ENCODE measurements around the gene RNU11.
A peak's percentile ranks its signal among the peaks of the same experiment; 100 is the strongest.
"Not testable (repeated sequence)": the region's sequence is repeated elsewhere in the genome, so short reads cannot be mapped to it uniquely, and the experiment has no call there.

Gene RNU11

GRCh38 chr1:28648474-28649198 lies at the start of gene RNU11:
Gene RNU11, plus strand, starts transcription at chr1:28648600.
- DNase-seq = peak in 54 of 56 donors; percentile 9 to 90 (median 74)

- no peak for DNase-seq
Observed at GRCh38 chr1:28601696-28602095, 46.7 kb upstream of the RNU11 start.

GRCh38 chr1:28602536-28603439 lies 45.6 kb upstream of the RNU11 start:
- peak in 38 of 56 donors; percentile 3 to 86 (median 32) for DNase-seq

- DNase-seq = no peak
Observed at GRCh38 chr1:28604411-28604810, 44.0 kb upstream of the RNU11 start.

GRCh38 chr1:28604962-28605361 lies 43.4 kb upstream of the RNU11 start:
- DNase-seq = no peak

- no peak for DNase-seq
Observed at GRCh38 chr1:28606771-28607170, 41.6 kb upstream of the RNU11 start.

GRCh38 chr1:28613175-28613574 lies 35.2 kb upstream of the RNU11 start:
- no peak for DNase-seq

- DNase-seq = no peak
Observed at GRCh38 chr1:28631713-28632112, 16.7 kb upstream of the RNU11 start.

GRCh38 chr1:28632560-28632959 lies 15.8 kb upstream of the RNU11 start:
- DNase-seq = no peak

- DNase-seq = no peak
Observed at GRCh38 chr1:28640766-28641165, 7.6 kb upstream of the RNU11 start.

GRCh38 chr1:28642056-28642846 lies 6.1 kb upstream of the RNU11 start:
- DNase-seq = peak in 2 of 56 donors; percentile 35 to 72

- DNase-seq = peak; percentile 67 to 97 (median 88)
Observed at GRCh38 chr1:28642847-28643635, 5.4 kb upstream of the RNU11 start, which contains the start of gene TAF12. Gene TAF12, minus strand, starts transcription at chr1:28643067. Its CDS starts 20,986 bp downstream, at chr1:28622081.

GRCh38 chr1:28644494-28644893 lies 3.9 kb upstream of the RNU11 start:
- DNase-seq = no peak

GRCh38 chr1:28645406-28645805 lies 3.0 kb upstream of the RNU11 start:
- not testable (repeated sequence) for DNase-seq

GRCh38 chr1:28646040-28646439 lies 2.4 kb upstream of the RNU11 start:
- DNase-seq = no peak

GRCh38 chr1:28648008-28648473 lies 359 bp upstream of the RNU11 start:
- DNase-seq = peak; percentile 27 to 94 (median 84)

- DNase-seq = not testable (repeated sequence)
Observed at GRCh38 chr1:28653063-28653462, 4.7 kb downstream of the RNU11 start.

GRCh38 chr1:28653870-28654269 lies 5.5 kb downstream of the RNU11 start:
- not testable (repeated sequence) for DNase-seq

- DNase-seq = not testable (repeated sequence)
Observed at GRCh38 chr1:28655448-28656311, 7.3 kb downstream of the RNU11 start.

Measured in amygdala (tissue), 56 donors.